Endodermal cell (in vitro differentiated cells): ENCODE results near the gene FAM13A. TPM values are rescaled to one million over a fixed set of nuclear protein-coding genes. Genes with fewer than 3 reads are reported as not detected.
A peak's percentile ranks its signal among the peaks of the same experiment; 100 is the strongest.
"Not testable (repeated sequence)": the region's sequence is repeated elsewhere in the genome, so short reads cannot be mapped to it uniquely, and the experiment has no call there.

Source experiments
- DNase-seq: peaks from one replicate; pipeline ENCODE4 v3.0.0-alpha.2; 2017
- H3K27ac ChIP-seq: 2 replicates; pipeline ENCODE4 v1.5.1; 2013; ENCODE audit warnings: mild to moderate bottlenecking, low read depth, low read length, moderate library complexity
- H3K27me3 ChIP-seq: 2 replicates; pipeline ENCODE4 v1.6.1; 2013; ENCODE audit warnings: mild to moderate bottlenecking, low read length, moderate library complexity; ENCODE audit not compliant: insufficient read depth, control insufficient read depth, poor library complexity, severe bottlenecking
- H3K36me3 ChIP-seq: 2 replicates; pipeline ENCODE4 v1.7.0; 2013; ENCODE audit warnings: mild to moderate bottlenecking, low read length, moderate library complexity; ENCODE audit not compliant: control insufficient read depth, insufficient read depth
- H3K4me1 ChIP-seq: one replicate; pipeline ENCODE4 v1.7.0; 2013; ENCODE audit warnings: low read length; ENCODE audit not compliant: control insufficient read depth, insufficient read depth
- H3K4me3 ChIP-seq: 2 replicates; pipeline ENCODE4 v1.5.1; 2013; ENCODE audit warnings: mild to moderate bottlenecking, low read length, moderate library complexity
- H3K9ac ChIP-seq: 2 replicates; pipeline ENCODE4 v1.6.1; 2013; ENCODE audit warnings: mild to moderate bottlenecking, low read length, moderate library complexity; ENCODE audit not compliant: poor library complexity, severe bottlenecking; ENCODE audit errors: extremely low read depth
- H3K9me3 ChIP-seq: 2 replicates; pipeline ENCODE4 v1.6.1; 2013; ENCODE audit warnings: mild to moderate bottlenecking, low read length, moderate library complexity; ENCODE audit not compliant: control insufficient read depth
- H3K27ac Mint-ChIP-seq: 2 replicates; pipeline ENCODE4 v1.8.0; 2020; ENCODE audit warnings: mixed read lengths
- H3K27me3 Mint-ChIP-seq: 2 replicates; pipeline ENCODE4 v1.8.0; 2021; ENCODE audit warnings: mild to moderate bottlenecking, mixed read lengths; ENCODE audit not compliant: insufficient read depth
- H3K36me3 Mint-ChIP-seq: 2 replicates; pipeline ENCODE4 v1.8.0; 2020; ENCODE audit warnings: low read depth, mixed read lengths
- H3K4me1 Mint-ChIP-seq: 2 replicates; pipeline ENCODE4 v1.8.0; 2020; ENCODE audit warnings: mixed read lengths
- H3K4me3 Mint-ChIP-seq: 2 replicates; pipeline ENCODE4 v1.8.0; 2020; ENCODE audit warnings: mild to moderate bottlenecking, moderate library complexity, mixed read lengths
- H3K9me3 Mint-ChIP-seq: 2 replicates; pipeline ENCODE4 v1.8.0; 2020; ENCODE audit warnings: mild to moderate bottlenecking, mixed read lengths
- CTCF ChIP-seq: fragments of 200-600 bp; sonication (generic); conservative IDR thresholded peaks from 2 replicates; pipeline ENCODE4 v1.5.0; 2021; ENCODE audit warnings: antibody characterized with exemption, mild to moderate bottlenecking
- WGBS, 2 experiments: methylation state at CpG; one replicate each; pipeline versions ENCODE4 v1.1.5 to v1.1.7; 2013; ENCODE audit warnings: missing lambda C conversion rate in 2 of 2, mixed read lengths in 1 of 2; ENCODE audit not compliant: insufficient coverage in 1 of 2, insufficient read length in 1 of 2; 5-methylcytosine and 5-hydroxymethylcytosine counted together
- total RNA-seq, 2 donors: library from RNA; stranded (reverse); fragmentation: NEBNext Ultra II Directional in 1 of 2; extraction: Animal tissue kit (Norgen Biotek cat#: 25700) in 1 of 2; gene quantifications; 2 replicates in 1 of 2; 3 replicates in 1 of 2; pipeline ENCODE4 v1.2.1, GENCODE V29; 2021

The FAM13A gene
- total RNA-seq, 2 donors from 2014 or later = 13.6 to 17.0 TPM

GRCh38 chr4:88919056-88919455 is 137.9 kb downstream of the FAM13A start:
- Mint-ChIP-seq H3K27ac (no peak overlapping the region), H3K27me3 (no peaks in the 10 kb centered on the region), H3K36me3 (peaks cover 14% of the 10 kb centered on the region), H3K4me1 (no peaks in the 10 kb centered on the region), H3K4me3 (no peak overlapping the region), H3K9me3 (peaks cover 39% of the 10 kb centered on the region)
- Histone ChIP-seq H3K9me3 (peaks cover 11% of the 10 kb centered on the region), H3K4me3 (peak overlapping the region; percentile 36), H3K4me1 (no peaks in the 10 kb centered on the region), H3K27ac (no peak overlapping the region), H3K9ac (no peak overlapping the region), H3K27me3 (no peaks in the 10 kb centered on the region), H3K36me3 (no peaks in the 10 kb centered on the region)
- no peak for TF ChIP-seq CTCF
- no peak for DNase-seq

- H3K4me1 ChIP-seq, H3K27me3 Mint-ChIP-seq, H3K4me1 Mint-ChIP-seq, H3K36me3 Mint-ChIP-seq, H3K27me3 ChIP-seq, H3K27ac Mint-ChIP-seq, H3K9me3 ChIP-seq, H3K4me3 Mint-ChIP-seq, DNase-seq, H3K36me3 ChIP-seq, H3K9me3 Mint-ChIP-seq, H3K9ac ChIP-seq, H3K4me3 ChIP-seq, H3K27ac ChIP-seq: not testable (repeated sequence)
These were observed 143.8 kb downstream of the FAM13A start for GRCh38 chr4:88913181-88913580.

- Mint-ChIP-seq H3K9me3 (no peaks in the 10 kb centered on the region), H3K27me3 (no peaks in the 10 kb centered on the region), H3K36me3 (no peaks in the 10 kb centered on the region), H3K4me3 (no peak overlapping the region), H3K4me1 (no peaks in the 10 kb centered on the region), H3K27ac (no peak overlapping the region)
- no peaks in the 10 kb centered on the region for H3K27me3 ChIP-seq
- H3K36me3 ChIP-seq = no peaks in the 10 kb centered on the region
- no peak for DNase-seq
- H3K4me1 ChIP-seq = no peaks in the 10 kb centered on the region
- no peak overlapping the region for H3K4me3 ChIP-seq
- WGBS, 2 experiments = 95 to 100% methylated on average over 3 to 5 of the region's 5 CpGs
- no peak for TF ChIP-seq CTCF
- no peak overlapping the region for H3K27ac ChIP-seq
- no peak overlapping the region for H3K9ac ChIP-seq
- H3K9me3 ChIP-seq = no peaks in the 10 kb centered on the region
These were observed 145.5 kb downstream of the FAM13A start for GRCh38 chr4:88911246-88912212.
